ENCODE data around the gene PDILT. TPM values are rescaled to one million over a fixed set of nuclear protein-coding genes. Genes with fewer than 3 reads are reported as not detected.

PDILT gene
- total and polyA plus RNA-seq, 4 donors = not detected

DNA sequence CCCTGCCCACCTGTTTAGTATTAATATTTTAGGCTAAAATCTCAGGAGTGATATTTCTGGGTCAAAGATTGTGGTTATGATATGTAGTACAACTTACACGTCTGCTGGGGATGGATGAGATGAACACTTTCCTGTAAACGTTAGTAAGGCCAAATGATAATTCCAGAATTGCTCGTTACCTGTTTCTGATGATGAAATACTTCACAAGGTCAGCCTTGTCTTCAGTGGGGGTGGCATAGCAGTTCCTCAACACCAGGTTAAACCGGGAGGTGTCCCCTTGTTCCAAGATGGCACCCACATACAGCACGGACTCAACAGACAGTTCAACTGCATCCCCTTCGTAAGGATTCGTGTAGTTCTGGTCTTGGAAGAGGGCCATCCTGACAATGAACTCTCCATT is 86.5 kb downstream of the PDILT start:
- TF ChIP-seq, protein P1, sequence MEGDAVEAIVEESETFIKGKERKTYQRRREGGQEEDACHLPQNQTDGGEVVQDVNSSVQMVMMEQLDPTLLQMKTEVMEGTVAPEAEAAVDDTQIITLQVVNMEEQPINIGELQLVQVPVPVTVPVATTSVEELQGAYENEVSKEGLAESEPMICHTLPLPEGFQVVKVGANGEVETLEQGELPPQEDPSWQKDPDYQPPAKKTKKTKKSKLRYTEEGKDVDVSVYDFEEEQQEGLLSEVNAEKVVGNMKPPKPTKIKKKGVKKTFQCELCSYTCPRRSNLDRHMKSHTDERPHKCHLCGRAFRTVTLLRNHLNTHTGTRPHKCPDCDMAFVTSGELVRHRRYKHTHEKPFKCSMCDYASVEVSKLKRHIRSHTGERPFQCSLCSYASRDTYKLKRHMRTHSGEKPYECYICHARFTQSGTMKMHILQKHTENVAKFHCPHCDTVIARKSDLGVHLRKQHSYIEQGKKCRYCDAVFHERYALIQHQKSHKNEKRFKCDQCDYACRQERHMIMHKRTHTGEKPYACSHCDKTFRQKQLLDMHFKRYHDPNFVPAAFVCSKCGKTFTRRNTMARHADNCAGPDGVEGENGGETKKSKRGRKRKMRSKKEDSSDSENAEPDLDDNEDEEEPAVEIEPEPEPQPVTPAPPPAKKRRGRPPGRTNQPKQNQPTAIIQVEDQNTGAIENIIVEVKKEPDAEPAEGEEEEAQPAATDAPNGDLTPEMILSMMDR (IDR thresholded peaks at IDR 0.05; ENCODE audit: control extremely low read depth, extremely low read depth) = no peak

DNA sequence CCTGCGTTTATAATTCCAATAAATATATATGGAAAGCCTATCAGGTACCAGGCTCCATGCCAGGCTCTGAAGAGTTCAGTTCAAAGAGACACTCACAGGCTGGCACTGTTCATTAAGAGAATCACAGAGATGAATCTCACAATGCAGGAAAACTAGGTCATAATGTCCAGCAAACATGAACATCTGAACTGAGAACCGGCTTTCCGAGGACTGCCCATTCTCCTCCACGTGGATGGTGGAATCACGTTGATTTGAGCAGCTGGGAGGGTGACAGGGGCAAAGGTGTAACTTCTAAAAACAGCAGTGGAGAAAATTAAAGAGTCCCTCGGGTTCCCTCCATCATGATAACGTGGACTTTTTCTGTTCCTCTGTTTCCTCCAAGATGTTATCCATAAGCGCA is 87.4 kb downstream of the PDILT start:
- TF ChIP-seq, protein P1 (IDR thresholded peaks at IDR 0.05; ENCODE audit: control extremely low read depth, extremely low read depth) = no peak
- no peak overlapping the region for H3K4me3 ChIP-seq
- no peaks in the 10 kb centered on the region for H3K9me3 ChIP-seq (ENCODE audit: control insufficient read depth in 4 of 4, insufficient read depth in 3 of 4, low read length in 3 of 4)
- H3K4me1 ChIP-seq (ENCODE audit: control insufficient read depth in 5 of 5, insufficient read depth in 5 of 5, low read length in 5 of 5) = no peaks in the 10 kb centered on the region
- peaks cover 0 to 6% (median 0%) of the 10 kb centered on the region in 3 donors for H3K27me3 ChIP-seq (ENCODE audit: control insufficient read depth in 3 of 3, insufficient read depth in 3 of 3, low read length in 2 of 3)
- H3K36me3 ChIP-seq (ENCODE audit: control insufficient read depth in 4 of 4, insufficient read depth in 4 of 4, low read length in 4 of 4) = no peaks in the 10 kb centered on the region
- WGBS, 2 donors = 63 to 74% methylated on average over 8 of the region's 8 CpGs
- ATAC-seq (ENCODE audit: insufficient read depth, low FRiP score) = no peak
- no peak overlapping the region for H3K9ac ChIP-seq (ENCODE audit: insufficient read depth in 1 of 2, low read length in 2 of 2)
- no peak for DNase-seq
- H3K27ac ChIP-seq (ENCODE audit: low read depth in 1 of 2, low read length in 1 of 2) = no peak overlapping the region

More for the DNA sequence above, 86.5 kb downstream of the PDILT start:
- no peak overlapping the region for H3K27ac ChIP-seq (ENCODE audit: low read depth in 1 of 2, low read length in 1 of 2)
- H3K4me3 ChIP-seq = no peak overlapping the region
- no peak overlapping the region for H3K9ac ChIP-seq (ENCODE audit: insufficient read depth in 1 of 2, low read length in 2 of 2)
- no peaks in the 10 kb centered on the region for H3K9me3 ChIP-seq (ENCODE audit: control insufficient read depth in 4 of 4, insufficient read depth in 3 of 4, low read length in 3 of 4)
- DNase-seq (no peak), ATAC-seq (ENCODE audit: insufficient read depth, low FRiP score) (no peak)
- no peaks in the 10 kb centered on the region for H3K4me1 ChIP-seq (ENCODE audit: control insufficient read depth in 5 of 5, insufficient read depth in 5 of 5, low read length in 5 of 5)
- 76 to 85% methylated on average over 7 of the region's 7 CpGs for WGBS, 2 donors
- no peaks in the 10 kb centered on the region for H3K36me3 ChIP-seq (ENCODE audit: control insufficient read depth in 4 of 4, insufficient read depth in 4 of 4, low read length in 4 of 4)
- H3K27me3 ChIP-seq (ENCODE audit: control insufficient read depth in 3 of 3, insufficient read depth in 3 of 3, low read length in 2 of 3) = peaks cover 0 to 6% (median 0%) of the 10 kb centered on the region in 3 donors

DNA sequence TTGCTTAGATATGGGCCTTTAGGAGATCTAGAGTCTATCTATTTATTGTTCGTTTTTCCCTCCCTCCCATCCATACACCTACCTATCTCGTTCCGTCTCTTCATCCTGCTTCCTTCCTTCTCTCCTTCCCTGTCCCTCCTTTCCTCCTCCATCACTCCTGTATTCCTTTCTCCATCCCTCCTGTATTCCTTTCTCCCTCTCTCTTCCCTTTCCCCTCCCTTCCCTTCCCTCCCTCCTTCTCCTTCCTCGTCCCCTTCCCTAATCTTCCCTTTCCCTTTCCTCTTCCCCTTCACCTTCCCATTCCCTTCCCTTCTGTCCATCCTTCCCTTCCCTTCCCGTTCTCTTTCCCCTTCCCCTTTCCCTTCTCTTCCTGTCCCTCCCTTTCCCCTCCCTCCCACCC is 87.8 kb downstream of the PDILT start:
- Histone ChIP-seq H3K36me3 (ENCODE audit: control insufficient read depth in 4 of 4, insufficient read depth in 4 of 4, low read length in 4 of 4) (no peaks in the 10 kb centered on the region), H3K9me3 (ENCODE audit: control insufficient read depth in 4 of 4, insufficient read depth in 3 of 4, low read length in 3 of 4) (no peaks in the 10 kb centered on the region), H3K27ac (ENCODE audit: low read depth in 1 of 2, low read length in 1 of 2) (no peak overlapping the region), H3K27me3 (ENCODE audit: control insufficient read depth in 3 of 3, insufficient read depth in 3 of 3, low read length in 2 of 3) (peaks cover 0 to 6% (median 0%) of the 10 kb centered on the region in 3 donors), H3K4me1 (ENCODE audit: control insufficient read depth in 5 of 5, insufficient read depth in 5 of 5, low read length in 5 of 5) (no peaks in the 10 kb centered on the region), H3K9ac (ENCODE audit: insufficient read depth in 1 of 2, low read length in 2 of 2) (no peak overlapping the region), H3K4me3 (no peak overlapping the region)
- no peak for ATAC-seq (ENCODE audit: insufficient read depth, low FRiP score)
- DNase-seq = no peak
- TF ChIP-seq, protein P1 (IDR thresholded peaks at IDR 0.05; ENCODE audit: control extremely low read depth, extremely low read depth) = no peak
- WGBS, 2 donors = 56 to 66% methylated on average over 5 of the region's 5 CpGs

DNA sequence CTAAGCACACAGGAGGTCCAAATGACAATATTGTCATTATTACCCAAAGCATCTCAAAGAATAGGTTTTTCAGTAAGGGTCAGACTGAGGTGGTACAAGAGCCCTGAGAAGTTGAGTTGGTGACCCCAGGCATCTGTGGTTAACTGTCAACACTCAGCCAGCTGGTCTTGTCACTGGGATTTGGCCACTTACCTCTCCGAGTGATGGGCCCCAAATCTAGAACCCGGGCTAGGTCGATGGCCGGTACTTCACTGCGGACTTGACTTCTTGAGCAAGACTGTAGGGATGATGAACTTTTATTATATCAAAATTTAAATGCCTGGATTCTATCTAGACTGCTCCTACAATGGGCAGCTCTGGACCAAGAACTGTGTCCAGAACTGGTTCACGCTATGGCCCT is 88.8 kb downstream of the PDILT start:
- TF ChIP-seq, protein P1 (IDR thresholded peaks at IDR 0.05; ENCODE audit: control extremely low read depth, extremely low read depth) = no peak
- no peak for ATAC-seq (ENCODE audit: insufficient read depth, low FRiP score)
- Histone ChIP-seq H3K4me3 (no peak overlapping the region), H3K36me3 (ENCODE audit: control insufficient read depth in 4 of 4, insufficient read depth in 4 of 4, low read length in 4 of 4) (no peaks in the 10 kb centered on the region), H3K9me3 (ENCODE audit: control insufficient read depth in 4 of 4, insufficient read depth in 3 of 4, low read length in 3 of 4) (peaks cover 0 to 3% (median 0%) of the 10 kb centered on the region in 4 donors), H3K4me1 (ENCODE audit: control insufficient read depth in 5 of 5, insufficient read depth in 5 of 5, low read length in 5 of 5) (no peaks in the 10 kb centered on the region), H3K27me3 (ENCODE audit: control insufficient read depth in 3 of 3, insufficient read depth in 3 of 3, low read length in 2 of 3) (peaks cover 0 to 6% (median 0%) of the 10 kb centered on the region in 3 donors), H3K9ac (ENCODE audit: insufficient read depth in 1 of 2, low read length in 2 of 2) (no peak overlapping the region), H3K27ac (ENCODE audit: low read depth in 1 of 2, low read length in 1 of 2) (no peak overlapping the region)
- DNase-seq = no peak
- 94 to 97% methylated on average over 6 of the region's 6 CpGs for WGBS, 2 donors

Data from lung (tissue), 12 donors.